NCI-H2196 treated with DMSO at 0.1 percent for 48 hours (cell line): ENCODE measurements around the gene MEI1.

ENCODE experiments used
- DNase-seq: peaks from one replicate; lab custom pipeline; 2025; ENCODE audit not compliant: unreplicated experiment; lab: John Stamatoyannopoulos, UW

MEI1 gene

DNA sequence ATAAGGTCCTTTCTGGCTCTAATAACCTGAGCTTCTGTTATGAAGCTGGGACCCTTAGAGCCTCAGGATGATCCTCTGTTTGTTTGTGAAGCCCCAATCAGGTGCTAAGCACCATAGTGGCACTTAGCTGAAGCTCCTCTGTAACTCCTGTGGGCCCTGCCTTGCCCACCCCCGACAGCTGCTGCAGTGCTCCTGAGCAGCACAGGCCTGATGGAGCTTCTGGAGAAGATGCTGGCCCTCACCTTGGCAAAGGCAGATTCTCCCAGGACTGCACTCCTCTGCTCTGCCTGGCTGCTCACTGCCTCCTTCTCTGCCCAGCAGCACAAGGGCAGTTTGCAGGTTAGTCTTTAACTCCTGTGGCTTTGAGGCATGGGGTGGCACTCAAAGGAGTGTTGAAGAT is 82.2 kb downstream of the MEI1 start:
- no peak for DNase-seq

- no peak for DNase-seq
These were observed 83.0 kb downstream of the MEI1 start for GRCh38 chr22:41782316-41782715.

- no peak for DNase-seq
These were observed 83.4 kb downstream of the MEI1 start for GRCh38 chr22:41782751-41783150.

DNA sequence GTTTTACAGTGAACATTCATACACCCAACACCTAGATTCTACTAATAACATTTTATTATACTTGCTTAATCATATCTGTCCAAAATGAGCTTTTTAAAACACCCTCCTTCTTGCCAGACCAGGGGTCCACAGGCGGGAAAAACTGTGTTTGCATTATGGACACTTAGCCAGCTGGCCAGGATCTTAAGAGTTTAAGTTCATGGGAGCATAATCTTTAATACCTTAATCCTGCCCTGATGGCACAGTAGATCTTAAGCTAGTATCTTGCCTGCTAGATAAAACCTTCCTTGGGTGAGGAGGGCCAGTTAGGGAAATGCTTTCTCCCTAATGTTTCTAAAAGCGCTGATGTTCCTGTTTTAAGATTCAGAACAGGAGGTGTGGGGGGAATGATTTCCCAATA is 88.0 kb downstream of the MEI1 start:
- no peak for DNase-seq

DNA sequence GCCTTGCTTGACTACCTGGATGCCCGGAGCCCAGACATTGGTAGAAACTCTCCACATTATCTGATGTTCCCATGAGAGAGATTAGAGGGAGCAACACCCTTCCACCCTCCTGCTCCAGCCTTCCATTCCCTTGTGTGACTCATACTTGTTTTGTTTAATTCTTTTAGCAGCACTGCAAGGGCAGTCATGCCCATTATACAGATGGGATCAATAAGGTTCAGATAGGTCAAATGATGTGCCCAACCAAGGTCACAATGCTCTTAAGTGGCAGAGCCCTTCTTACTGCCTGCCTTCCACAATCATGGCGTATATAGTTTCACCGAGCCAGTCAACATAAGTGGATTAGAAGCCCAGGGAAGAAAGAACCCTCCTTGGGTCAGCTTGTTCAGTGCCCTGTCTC is 94.6 kb downstream of the MEI1 start:
- no peak for DNase-seq

DNA sequence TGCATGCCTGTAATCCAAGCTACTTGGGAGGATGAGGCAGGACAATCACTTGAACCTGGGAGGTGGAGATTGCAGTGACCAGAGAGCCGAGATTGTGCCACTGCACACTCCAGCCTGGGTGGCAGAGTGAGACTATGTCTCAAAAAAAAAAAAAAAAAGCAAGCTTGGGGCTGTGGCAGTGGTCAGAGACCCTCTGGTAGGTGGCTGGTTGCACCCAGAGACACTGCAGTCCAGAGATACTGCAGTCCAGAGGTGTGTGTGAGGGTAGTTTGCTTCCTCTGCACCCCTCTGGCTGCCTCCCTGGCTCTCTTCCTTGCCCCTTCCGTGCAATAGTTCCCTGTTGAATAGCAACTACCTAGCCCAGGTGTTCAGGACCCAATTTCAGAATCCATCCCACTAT is 99.4 kb downstream of the MEI1 start:
- DNase-seq: no peak

DNA sequence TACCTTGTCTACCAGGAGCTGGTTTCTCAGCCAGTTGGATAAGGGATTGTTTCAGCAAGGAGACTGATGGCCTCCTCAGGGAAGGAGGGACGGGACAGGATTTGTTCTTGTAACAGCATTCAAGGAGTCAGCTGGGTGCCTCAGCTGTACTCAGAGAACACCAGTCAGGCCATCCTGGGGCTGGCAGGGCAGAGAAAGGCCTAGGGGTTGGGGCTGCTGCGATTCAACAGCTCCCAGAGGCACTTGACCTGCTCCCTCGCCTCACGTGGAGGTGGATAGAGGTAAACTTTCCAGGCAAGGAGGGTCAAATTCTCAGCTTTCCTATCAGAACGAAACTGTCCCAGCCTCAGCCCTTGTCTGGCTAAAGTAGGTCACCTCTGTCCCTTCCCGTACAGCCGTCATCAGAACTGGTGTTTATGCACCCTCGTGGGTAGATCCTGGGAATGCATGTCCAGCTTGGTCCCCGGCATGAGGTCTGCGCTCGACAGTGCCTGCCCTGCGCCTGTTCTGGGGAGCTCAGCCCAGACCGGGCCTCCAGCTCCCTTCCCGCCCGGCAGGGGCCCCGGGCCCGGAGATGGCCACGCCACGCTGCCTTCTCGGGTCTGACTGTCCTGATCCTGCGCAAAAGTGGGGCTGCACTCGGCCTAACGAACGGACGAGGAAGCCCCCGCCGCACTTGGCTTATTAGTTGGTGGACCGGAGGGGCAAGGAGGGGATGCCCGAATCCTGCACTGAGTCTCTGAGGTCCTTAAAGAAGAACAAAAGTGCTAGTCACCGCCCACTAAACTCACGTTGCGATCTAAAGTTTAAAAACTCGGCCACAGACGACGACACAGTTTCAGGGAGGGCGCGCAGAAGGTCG is 100.4 kb downstream of the MEI1 start:
- no peak for DNase-seq

- peak; percentile 91 for DNase-seq
These were observed 101.2 kb downstream of the MEI1 start, which contains the start of gene CCDC134 for GRCh38 chr22:41800348-41801146. Gene CCDC134, plus strand, starts transcription at chr22:41800679. Its CDS starts 8,212 bp downstream, at chr22:41808891.

DNA sequence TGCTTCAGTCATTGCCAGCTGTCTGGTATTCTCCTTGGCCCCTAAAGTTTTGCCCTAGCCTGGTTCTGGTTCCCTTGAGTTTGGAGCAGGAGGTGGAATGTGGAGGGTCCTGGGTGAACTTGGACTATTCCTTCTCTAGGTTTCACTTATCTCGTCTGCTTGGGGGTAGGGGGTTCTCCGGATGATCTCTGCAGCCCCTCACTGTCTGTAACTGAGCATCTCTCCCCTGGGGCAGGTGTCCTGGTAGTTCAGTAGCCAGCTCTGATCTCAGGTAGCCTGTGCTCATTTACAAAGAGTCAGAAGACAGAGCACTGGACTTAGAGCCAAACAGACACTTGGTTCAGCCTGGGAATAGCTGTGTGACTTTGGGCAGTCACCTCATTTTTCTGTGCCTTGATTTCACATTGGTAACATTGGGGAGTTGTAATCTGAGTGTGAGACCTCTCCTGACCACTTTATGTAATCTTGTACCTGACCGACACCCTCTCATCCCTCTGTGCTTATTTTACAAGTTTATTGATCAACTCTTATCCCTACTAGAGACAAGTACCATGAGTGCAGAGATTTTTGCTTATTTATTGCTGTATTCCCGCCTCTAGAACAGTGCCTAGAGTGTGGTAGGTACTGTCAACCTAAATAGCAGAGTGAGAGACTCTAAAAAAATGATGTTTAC is 102.0 kb downstream of the MEI1 start:
- DNase-seq: no peak

- DNase-seq: no peak
These were observed 102.6 kb downstream of the MEI1 start for GRCh38 chr22:41801886-41802285.

DNA sequence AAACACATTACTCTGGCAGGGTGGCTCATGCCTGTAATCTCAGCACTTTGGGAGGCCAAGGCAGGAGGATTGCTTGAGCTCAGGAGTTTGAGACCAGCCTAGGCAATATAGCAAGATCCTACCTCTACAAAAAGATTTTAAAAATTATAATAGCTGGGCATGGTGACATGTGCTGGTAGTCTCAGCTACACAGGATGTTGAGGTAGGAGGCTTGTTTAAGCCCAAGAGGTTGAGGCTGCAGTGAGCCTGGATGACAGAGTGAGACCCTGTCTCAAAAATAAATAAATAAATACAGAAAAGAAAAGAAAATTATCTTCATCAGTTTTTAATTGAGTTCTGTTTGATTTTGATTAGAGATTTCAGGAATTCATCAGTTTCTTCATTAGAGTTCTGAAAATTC is 106.3 kb downstream of the MEI1 start:
- DNase-seq: no peak

- no peak for DNase-seq
These were observed 109.1 kb downstream of the MEI1 start for GRCh38 chr22:41808400-41808799.

DNA sequence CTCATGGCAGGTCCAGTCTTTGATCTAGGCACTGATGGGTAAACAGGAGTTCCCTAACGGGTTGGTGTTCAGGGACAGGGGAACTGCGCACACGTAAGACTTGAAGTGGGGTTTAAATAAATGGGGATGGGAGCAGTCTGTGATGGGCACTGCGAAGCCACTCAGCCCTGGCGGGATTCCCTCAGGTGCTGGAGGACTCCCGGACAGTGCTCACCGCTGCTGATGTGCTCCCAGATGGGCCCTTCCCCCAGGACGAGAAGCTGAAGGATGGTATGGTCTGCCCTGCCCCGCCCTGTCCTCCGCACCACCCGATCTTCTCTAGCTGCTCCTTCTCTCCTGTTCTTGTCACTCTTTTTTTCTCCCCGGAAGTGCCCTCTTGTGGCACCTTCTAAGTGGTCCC is 110.7 kb downstream of the MEI1 start:
- DNase-seq: no peak

DNA sequence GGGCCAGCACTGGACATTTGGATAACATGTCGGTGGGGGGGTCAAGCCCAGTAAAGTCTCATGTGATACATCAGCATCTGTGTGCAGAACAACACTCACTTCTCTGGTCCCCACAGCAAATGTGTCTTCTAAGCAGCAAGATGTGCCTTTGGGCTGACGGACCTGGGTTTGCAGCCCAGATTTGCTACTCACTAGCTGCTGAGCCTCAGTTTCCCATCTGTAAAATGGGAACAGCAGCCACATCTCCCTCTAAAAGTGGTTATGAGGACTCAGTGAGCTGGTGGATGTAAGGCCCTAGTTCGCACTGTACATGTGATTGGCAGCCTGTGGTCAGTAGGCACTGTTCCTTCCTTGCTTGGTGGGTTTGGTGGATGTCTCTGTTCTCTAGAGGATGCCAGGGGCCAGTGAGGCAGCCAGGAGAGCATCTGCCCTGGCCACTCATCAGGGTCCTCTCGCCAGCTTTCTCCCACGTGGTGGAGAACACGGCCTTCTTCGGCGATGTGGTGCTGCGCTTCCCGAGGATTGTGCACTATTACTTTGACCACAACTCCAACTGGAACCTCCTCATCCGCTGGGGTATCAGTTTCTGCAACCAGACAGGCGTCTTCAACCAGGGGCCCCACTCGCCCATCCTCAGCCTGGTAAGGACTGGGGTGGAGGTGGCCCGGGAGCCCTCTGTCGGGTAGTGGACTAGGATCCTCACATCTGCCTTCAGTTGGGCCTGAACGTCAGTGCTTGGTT is 113.7 kb downstream of the MEI1 start:
- DNase-seq: no peak

DNA sequence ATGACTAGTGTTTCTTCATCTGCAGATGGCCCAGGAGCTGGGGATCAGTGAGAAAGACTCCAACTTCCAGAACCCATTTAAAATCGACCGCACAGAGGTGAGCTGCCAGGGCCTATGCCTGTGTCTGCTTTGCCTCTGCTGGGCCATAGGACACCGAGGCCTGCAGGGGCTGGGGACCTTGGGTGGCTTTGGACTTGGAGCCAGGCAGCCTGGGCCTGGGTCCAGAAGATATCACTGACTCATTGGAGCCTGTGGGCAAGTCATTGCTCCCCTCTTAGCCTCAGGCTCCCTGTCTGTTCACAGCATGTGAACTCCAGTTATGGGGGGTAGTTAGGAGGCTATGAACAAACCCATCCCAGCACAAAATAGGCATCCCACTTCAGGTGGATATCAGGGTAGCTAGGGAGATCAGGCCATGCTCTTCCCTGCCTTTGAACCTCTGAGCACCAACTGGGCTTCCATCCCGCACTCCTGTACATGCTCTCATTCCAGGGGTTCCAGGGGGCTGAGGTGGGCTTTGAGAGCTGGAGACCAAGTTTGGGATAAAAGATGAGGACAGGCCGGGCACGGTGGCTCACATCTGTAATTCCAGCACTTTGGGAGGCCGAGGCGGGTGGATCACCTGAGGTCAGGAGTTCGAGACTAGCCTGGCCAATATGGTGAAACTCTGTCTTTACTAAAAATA is 114.6 kb downstream of the MEI1 start:
- DNase-seq: no peak

DNA sequence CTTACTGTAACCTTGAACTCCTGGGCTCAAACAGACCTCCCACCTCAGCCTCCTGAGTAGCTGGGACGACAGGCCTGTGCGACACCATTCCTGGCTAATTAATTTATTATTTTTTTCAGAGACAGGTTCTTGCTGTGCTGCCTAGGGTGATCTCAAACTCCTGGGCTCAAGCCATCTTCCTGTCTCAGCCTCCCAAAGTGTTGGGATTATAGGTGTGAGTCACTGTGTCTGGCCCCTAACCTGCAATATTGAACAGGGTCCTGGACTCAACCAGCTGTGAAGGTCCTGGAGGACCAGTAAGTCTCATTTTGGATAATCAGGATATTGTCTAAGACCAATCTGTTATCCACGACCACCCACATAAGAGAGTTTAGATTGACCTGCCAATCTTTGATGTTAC is 116.4 kb downstream of the MEI1 start:
- DNase-seq: no peak

GRCh38 chr22:41816241-41816640 is 116.9 kb downstream of the MEI1 start:
- DNase-seq: no peak

GRCh38 chr22:41816871-41817270 is 117.6 kb downstream of the MEI1 start:
- no peak for DNase-seq

- no peak for DNase-seq
These were observed 118.7 kb downstream of the MEI1 start for GRCh38 chr22:41818011-41818410.

DNA sequence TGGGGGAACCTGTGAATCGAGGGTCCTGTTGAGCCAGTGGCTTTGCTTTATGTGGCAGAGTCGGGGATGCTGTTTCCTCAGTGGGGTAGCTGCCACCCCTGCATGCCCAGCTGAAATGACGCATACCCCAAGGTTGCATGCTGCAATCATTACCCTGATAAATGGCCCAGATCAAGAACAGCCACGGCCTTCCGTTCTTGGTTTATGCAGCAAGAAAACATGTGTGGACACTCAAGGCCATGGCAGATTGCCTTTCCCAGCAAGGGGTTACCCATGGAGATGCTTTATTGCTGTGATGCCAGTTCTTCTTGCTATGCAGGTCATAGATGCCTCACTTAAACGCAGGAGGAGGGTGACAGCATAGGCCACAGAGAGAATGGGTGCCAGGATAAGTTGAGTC is 119.3 kb downstream of the MEI1 start:
- DNase-seq: no peak
